ENCODE measurements around the gene PIK3C3.
"Not testable (repeated sequence)": the region's sequence is repeated elsewhere in the genome, so short reads cannot be mapped to it uniquely, and the experiment has no call there.

Gene PIK3C3

DNA sequence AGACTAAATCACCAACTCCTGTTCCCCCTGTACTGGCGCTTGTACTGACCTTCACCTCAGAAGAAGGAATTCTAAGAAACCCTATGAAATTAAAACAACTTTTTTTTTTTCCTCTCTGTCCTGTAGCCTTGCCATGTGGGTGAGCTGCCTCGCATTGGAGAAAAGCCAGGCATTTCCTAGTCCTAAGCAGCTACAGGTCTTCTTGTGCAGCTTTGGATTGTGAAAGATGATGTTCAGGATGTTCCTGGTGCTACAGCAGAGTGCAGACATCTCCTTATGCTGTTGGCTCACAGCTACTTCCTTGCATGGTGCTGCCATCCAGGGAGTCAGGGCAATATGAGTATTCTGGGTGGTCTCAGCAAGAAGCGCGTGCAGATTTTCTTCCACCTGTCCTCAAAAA, 11.9 kb downstream of the PIK3C3 start:
- DNase-seq = no peak

DNA sequence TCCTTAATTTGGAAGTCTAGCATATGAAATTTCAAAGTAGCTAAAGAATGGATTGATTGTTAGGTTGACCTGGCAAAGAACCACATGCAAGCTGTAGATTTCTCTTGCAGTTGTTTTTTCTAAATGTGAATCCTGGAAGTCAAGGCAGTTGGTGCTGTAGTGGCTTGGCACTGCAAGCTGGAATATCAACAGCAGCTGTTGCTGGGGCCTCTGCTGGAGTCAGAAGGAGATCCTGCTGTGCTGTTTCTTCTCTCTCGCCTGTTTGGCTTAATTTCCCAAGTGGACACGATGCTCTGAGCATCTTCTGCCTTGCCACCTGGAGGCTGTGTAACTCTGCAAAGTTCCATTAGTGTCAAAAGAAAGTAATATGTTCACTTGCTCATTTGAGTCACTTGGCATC, 12.6 kb downstream of the PIK3C3 start:
- no peak for DNase-seq

DNA sequence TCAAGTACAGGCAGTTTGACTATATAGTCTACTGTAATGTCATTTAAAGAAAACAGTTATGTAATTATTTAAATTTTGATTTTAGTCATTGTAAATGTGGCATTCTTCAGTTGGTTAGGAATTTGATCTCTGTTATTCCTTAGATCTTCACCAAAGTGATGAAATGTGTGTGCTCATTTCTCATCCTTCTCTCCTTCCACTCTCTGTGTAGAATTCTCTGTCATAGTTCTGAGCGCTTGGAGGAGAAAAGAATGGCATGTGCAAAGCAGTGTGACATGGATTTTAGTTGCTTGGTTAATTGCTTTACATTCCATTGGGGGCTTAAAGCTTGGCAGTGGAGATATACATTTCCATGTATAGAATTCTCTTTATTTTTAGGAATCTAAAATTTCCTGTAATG, 14.8 kb downstream of the PIK3C3 start:
- DNase-seq = no peak

DNA sequence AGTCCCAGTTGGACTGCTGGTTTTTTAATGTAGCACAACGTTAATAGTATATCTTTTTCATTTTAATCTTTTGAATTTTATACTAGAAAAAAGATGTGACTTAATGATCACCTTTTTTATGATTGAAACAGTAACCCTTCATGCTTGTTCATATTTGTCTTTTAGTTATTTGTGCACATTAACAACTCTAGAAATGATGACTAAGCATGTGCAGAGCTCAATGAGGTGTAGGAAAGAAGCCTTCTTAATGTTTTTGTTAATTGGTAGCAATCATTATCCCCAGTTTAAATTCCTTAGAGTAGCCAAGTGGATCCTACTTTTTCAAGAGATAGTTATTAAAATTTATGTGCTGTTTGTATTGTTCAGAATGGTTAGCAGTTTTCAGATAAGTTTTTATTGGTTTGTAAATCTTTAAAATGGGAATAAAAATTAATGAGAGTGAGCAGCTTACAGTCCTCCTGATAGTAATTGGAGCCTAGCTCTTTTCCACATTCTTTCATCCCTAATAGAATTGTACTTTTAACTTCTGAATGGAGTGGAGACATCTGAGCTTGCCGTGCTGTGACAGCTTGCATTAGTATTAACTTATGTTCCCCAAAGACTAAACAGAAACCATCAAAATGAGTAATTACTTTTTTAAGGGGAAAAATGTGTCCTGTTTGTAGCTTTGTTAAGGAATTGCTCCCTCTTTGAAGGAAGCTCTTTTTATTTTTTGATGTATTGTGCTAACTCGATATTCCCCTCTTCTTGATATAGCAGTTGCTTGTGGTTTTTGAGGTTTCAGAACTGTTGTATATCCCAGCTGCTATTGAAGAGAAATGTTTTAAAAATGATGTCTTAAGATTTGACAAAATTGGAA, 17.3 kb downstream of the PIK3C3 start:
- DNase-seq = no peak

DNA sequence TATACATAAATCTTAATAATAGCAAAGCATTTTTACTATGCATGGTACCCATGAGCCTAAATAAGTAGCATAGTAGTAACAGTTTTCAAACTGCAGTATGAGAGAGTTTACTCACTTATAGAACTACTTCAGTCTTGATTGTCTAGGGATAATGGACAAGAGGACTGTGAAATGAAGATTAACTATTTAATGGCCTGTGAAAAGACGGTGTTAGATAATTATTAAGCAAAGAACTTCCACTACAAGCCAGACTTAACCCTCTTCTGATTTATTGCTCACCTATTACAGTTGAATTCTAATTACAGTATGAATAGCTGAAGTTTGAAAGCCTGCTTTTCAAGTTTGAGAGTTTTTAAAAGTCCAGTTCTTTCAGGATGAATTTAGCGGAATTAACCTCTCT, 18.9 kb downstream of the PIK3C3 start:
- DNase-seq = no peak

DNA sequence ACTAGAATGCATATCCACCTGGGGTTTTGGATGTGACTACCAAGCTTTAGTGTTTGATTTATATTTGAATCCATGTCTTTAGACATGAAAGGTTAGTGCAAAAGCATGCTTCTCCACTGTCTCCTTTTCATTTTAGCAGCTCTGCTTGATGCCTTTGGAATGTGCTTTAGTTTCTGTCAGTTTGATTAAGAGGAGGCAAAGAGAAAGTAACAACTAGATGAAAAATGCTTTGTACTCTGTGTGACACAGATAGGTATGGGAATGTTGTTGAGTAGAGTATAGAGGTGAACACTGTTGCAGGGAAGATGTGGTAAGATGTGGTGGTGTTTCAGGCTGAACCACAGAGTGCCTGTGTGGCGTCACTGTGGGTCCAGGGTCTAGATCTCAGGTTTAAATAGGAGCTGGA, 19.8 kb downstream of the PIK3C3 start:
- DNase-seq = no peak

DNA sequence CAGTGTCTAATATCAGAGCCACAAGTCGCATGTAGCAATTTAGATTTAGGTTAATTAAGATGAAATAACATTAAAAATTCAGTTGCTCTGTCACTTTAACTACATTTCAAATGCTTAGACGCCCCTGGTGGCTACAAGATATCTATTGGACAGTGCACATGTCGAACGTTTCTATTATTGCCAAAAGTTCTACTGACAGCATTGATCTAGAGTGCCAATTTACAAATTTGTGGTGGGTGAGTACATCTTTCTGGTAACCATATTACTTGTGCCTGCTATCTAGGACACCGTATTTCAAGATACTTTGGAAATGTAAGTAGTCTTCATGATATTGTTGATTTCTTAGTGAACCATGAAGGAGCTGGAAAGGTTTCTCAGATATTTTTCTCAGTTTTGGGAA, 20.2 kb downstream of the PIK3C3 start:
- DNase-seq = no peak

DNA sequence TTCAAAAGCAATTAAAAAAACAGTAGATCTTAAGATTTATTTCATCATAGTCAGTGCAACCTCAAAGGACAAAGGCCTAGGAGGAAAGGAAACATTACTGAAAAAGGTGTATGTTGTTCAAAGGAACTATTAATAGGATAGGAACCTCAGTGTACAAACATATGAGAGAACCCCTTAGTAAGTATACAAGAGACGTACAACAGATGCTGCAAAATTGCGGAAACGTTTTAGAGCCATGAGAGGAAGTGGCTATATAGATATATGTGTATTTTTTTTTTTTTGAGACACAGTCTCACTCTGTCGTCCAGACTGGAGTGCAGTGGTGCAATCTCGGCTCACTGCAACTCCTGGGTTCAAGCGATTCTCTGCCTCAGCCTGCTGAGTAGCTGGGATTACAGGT, 22.2 kb downstream of the PIK3C3 start:
- no peak for DNase-seq

DNA sequence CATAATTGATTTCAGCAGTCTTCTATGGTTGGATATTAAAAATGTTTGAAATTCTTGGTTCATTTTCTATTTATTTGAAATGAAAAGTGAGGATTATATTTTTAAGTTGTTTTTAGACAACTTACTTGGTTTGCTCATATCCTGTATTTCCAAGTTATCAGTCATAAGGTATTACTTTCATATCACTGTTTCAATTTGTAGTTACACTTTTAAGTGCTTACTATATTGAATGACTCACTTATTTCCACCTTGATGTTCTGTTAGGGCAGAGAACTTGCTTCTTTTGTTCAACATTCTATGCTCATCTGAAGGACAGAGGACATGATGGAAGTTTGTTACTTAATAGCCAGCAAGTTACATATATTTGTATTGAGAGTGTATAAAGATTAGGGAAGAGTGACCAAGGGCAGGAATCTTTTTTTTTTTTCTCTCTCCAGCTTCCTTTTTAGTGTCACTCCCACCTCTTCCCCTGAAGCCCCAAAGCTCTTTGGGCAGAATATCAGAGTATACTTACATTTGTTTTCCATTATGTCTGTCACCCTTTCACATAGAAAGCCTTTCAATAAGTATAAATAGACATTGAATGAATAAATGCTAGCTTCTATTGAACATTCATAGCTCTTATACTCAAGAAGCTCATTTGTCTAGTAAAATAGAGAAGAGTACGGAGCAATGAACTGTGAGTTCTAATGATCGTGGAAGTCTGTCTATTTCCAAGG, 28.1 kb downstream of the PIK3C3 start:
- no peak for DNase-seq

DNA sequence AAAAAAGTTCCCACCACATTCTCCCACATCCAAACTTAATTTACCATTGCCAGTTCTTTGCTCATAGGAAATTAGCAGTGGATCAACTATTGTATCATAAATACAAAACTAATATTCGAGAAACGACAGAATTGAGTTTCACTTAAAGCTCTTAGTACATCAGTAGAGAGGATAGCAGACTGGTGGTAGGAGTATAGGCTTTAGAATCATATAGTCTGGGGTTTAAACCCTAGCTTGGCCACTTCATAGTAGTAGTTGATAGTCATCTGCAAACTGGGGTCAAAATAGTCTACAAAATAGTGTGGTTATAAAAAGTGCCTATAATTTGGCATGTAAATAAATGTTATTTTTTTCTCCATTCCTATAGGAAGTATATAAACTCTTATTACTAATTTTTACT, 30.9 kb downstream of the PIK3C3 start:
- no peak for DNase-seq

DNA sequence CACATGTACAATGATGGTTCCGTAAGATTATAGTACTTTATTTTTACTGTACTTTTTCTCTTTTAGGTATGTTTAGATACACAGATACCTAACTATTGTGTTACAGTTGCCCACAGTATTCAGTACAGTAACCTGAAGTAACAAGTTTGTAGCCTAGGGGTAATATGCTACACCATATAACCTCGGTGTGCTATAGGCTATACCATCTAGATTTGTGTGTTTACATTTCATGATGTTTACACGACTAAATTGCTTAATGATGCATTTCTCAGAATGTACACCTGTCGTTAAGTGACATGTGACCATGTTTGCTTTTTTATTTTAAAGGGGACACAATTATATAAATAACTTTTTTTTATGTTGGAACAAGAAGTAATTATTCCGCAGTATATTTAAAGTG, 34.5 kb downstream of the PIK3C3 start:
- no peak for DNase-seq

DNA sequence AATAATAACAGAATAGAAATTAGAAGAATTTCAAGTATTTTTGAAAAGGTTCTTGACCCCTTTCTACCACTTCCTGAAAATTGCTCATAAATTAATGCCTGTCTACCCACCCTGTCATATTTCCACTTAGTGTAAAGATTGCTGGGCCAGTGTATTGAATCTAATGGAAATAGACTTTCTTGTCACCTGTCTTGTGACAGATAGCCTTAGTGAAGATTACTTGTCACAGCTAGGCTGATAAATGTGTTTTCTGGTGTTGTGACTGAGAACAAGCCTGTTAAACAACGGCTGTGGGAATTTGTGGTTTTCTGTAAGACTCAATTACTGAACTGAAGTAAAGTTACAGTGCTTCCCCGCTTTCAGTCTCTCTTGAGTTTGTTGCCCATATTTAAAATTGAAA, 37.0 kb downstream of the PIK3C3 start:
- DNase-seq = no peak

DNA sequence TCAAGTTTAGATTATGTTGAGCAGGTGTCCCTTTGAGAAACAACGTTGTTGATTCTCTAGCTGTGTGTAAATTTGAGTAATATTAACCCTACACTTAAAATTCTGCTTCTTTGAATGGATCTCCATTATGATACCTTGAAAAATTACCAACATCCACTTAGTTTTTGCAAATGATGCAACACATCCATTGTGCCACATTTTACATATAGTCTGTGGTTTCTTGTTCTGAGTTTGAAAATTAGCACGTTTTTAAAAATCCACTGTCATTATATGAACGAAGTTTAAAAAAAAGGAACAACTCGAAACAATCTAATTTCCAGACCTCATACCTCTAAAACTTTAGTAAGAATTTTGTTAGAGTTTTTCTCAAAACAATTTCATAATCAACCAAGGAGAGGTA, 37.7 kb downstream of the PIK3C3 start:
- DNase-seq = no peak

DNA sequence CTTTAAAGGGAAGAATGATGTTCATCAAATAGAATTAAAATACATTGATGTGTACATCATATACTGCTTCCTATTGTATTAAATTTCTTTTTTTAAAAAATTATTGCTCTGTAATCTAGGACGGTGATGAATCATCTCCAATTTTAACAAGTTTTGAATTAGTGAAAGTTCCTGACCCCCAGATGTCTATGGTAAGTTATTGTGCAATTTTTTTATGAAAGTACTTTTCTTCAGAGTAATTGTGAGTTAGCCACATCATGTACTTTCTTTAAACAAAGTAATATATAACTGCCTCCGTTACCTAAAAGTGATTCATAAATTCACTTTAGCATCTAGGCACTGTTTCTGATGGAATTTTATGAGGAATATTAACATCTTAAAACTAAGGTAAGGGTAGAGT, 38.1 kb downstream of the PIK3C3 start:
- no peak for DNase-seq

DNA sequence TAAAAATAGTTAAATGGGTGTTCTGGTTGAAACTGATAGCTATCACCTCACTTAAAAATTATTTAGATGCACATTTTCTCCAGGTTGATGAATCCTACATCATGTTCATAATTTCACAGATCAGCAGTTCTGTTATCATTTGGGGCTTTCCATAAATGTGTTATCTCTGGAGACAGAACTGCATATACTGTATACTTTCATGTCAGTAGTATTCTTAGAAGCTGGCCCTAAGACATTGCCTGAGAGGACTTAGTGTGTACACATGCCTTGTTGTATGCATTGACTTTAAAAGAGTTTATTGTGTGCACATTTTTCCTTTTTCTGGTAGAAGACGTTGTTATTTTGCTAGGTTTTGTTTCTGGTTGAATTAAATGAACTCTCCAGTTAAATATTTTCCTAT, 41.0 kb downstream of the PIK3C3 start:
- no peak for DNase-seq

DNA sequence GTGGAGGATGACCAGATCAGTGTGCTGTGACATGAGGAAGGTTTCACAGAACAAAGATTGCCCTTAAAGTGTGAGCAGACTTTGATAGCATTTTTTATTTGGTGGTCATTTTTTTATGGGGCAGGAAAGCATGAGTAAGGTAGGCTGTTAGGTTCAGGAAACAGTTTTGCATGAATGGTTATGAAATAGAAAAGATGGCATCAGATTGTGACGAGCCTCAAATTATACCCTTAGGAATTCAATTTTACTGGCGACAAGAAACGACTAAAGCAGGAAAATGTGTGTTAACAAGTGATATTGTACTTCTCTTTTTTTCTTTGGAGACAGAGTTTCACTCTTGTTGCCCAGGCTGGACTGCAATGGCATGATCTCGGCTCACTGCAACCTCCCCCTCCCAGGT, 44.7 kb downstream of the PIK3C3 start:
- DNase-seq = no peak

DNA sequence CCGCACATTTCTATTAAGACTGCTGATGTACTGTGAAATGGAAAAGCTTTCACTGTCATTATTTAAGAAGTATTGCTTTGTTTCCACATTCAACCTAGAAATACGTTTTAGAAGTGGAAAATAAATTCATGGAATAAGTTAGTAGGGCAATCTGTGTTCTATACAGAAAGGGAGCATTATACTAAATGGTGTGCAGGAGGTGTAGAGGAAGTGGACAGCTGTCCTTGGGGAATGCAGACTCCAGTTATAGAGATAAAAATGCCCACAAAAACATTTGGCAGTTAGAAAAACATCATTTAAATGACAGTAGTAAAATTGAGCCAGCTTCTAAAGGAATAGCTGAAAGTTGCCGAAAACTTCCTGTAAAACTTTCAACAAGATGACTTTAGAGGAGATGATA, 46.8 kb downstream of the PIK3C3 start:
- DNase-seq = no peak

DNA sequence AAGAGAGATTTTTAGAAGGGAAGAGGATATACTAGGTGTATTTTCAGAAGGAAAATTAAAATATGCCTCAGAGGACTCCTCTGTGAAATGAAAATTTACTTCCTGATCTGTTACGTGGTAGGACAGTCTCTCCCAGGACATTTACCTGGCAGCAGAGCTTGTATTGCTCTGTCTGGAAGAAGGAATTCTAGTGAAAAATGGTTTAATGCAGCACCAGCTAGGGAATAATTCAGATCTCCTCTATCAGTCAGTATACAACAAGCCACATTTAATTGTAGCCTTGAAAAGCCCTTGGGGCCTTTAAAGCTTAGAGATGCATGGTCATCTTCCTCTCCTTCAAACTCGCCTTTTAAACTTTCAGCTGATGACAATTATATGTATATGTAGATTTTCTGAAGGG, 49.6 kb downstream of the PIK3C3 start:
- DNase-seq = no peak

DNA sequence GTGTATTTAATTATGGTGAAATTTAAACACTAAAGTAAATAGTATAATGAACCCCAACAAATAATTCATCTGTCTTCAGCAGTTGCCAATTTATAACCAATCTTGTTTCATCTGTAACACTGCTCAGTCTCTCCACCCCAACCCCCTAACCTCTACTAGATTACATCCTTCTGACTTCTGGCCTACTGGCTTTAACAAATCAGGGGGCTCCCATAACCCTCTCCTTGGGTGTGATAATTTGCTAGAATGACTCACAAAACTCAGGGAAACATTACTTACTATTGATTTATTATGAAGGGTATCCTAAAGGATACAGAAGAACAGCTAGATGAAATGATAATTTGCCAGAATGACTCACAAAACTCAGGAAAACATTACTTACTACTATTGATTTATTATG, 50.7 kb downstream of the PIK3C3 start:
- DNase-seq = no peak

DNA sequence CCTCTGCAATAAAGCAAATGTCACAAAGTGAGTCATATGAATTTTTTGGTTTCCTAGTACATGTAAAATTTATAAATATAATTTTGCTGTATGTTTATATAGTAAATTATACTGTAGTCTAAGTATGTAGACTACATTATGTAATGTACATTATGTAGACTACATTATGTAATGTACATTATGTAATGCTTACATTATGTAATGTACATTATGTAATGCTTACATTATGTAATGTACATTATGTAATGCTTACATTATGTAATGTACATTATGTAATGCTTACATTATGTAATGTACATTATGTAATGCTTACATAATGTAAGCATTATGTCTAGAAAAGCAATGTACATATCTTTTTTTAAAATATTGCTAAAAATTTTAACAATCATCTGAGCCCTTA, 54.4 kb downstream of the PIK3C3 start:
- DNase-seq = not testable (repeated sequence)

DNA sequence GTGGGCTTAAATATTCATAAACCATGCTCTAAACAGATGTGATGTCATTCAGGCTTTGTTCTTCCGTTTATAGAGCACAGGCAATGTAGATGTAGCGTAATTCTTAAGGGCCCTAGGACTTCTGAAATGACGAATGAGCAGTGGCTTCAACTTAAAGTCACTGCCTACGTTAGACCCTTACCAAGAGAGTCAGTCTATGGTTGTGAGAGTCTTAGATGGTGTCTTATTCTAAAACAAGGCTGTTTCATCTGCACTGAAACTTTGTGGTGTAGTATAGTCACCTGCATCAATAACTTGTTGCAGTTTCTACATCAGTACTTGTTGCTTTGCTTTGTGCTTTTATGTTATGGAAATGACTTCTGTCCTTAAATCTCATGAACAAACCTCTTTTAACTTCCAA, 56.0 kb downstream of the PIK3C3 start:
- DNase-seq = no peak

DNA sequence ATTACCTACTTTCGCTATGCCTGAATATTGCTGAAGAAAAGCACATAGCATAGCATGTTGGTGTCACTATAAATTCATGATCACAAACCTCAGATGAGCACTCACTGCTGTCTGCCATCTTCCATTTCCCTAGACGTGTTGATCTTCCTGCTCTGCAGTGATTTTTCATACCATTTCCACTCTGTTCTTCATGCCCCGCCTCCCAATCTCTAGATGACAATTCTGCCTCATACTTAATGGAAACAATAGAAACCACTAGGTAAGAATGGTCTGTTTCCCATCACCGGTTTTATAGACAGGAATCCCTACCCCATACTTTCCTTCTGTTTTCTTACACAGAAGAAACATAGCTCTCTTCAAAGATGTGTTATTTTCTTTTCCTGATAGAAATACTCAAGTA, 63.8 kb downstream of the PIK3C3 start:
- no peak for DNase-seq

DNA sequence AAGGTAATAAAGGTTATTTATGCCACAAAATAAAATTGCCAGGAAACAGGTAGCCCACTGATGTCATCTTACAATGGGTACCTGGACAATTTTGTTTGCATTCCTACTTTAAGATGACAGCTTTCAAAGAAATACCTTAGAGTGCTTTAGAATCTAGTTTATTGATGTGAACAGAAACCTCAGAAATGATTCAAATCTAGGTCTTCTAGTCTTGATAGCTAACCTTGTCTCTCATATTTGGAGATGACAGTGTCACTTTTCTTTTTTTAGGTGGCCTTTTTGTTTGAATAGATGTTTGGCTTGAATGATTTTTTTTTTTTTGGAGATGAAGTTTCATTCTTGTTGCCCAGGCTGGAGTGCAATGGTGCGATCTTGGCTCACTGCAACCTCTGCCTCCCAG, 69.1 kb downstream of the PIK3C3 start:
- no peak for DNase-seq

DNA sequence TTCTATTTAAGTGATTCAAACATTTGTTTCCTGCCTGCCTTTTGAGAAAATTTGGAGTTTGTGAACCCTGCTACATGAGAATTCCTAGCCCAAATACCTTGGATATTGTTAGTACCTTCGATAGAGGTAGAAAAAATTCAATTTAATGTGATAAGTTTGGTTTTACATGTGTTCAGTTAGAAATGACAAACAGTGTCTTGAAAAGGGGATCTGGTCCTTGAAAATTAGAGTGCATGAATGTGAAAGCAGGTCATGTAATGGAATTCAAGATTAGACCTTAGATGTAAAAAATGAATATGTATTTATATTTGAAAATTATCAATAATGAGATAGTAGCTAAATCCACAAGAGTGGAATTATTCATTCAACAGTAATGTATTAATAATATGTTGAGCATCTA, 70.5 kb downstream of the PIK3C3 start:
- no peak for DNase-seq
